Thoracic aorta (tissue), 2 donors: ENCODE measurements around the gene ELSPBP1. TPM values are rescaled to one million over a fixed set of nuclear protein-coding genes. Genes with fewer than 3 reads are reported as not detected.

Experiments used
- ATAC-seq: fragments of 150-250 bp; one replicate; pipeline ENCODE4 v1.8.0; 2017; ENCODE audit warnings: low read depth; ENCODE audit not compliant: insufficient number of reproducible peaks, low FRiP score
- DNase-seq: peaks from one replicate; pipeline ENCODE4 v3.0.0-alpha.2; 2020; ENCODE audit warnings: low spot score
- H3K27ac ChIP-seq, 2 donors: fragments of 200-600 bp; sonication (generic); 1 replicate in 1 of 2; 2 replicates in 1 of 2; pipeline ENCODE4 v1.5.1; 2016; ENCODE audit warnings: mild to moderate bottlenecking in 2 of 2, moderate library complexity in 2 of 2
- H3K27me3 ChIP-seq: fragments of 200-600 bp; sonication (generic); replicated peaks from 2 replicates; pipeline ENCODE4 v1.6.0; 2016; ENCODE audit warnings: mild to moderate bottlenecking; ENCODE audit not compliant: insufficient read depth
- H3K36me3 ChIP-seq: fragments of 200-600 bp; sonication (generic); one replicate; pipeline ENCODE4 v1.5.1; 2016
- H3K4me1 ChIP-seq, 2 donors: fragments of 200-600 bp; sonication (generic); 1 replicate in 1 of 2; 2 replicates in 1 of 2; pipeline versions ENCODE4 v1.5.1 to v1.6.0; 2016; ENCODE audit warnings: low read depth in 2 of 2, mild to moderate bottlenecking in 1 of 2; ENCODE audit not compliant: control insufficient read depth in 1 of 2
- H3K4me3 ChIP-seq: fragments of 200-600 bp; sonication (generic); 2 replicates; pipeline ENCODE4 v1.5.1; 2016; ENCODE audit warnings: mild to moderate bottlenecking
- H3K9me3 ChIP-seq: fragments of 200-600 bp; sonication (generic); 2 replicates; pipeline ENCODE4 v1.5.1; 2016
- total RNA-seq, 2 donors: library from RNA; depleted of rRNA; stranded (reverse); fragments of >200 nt; gene quantifications; one replicate each; pipeline versions ENCODE4 v1.1.0 to v1.2.3, GENCODE V29; 2016
- TF ChIP-seq, protein P1 (sequence below): fragments of 200-600 bp; sonication (generic); IDR thresholded peaks from one replicate; pipeline ENCODE4 v1.5.1; 2019; ENCODE audit warnings: antibody characterized with exemption

The ELSPBP1 gene
- total RNA-seq, 2 donors from 2014 or later, result not detected

DNA sequence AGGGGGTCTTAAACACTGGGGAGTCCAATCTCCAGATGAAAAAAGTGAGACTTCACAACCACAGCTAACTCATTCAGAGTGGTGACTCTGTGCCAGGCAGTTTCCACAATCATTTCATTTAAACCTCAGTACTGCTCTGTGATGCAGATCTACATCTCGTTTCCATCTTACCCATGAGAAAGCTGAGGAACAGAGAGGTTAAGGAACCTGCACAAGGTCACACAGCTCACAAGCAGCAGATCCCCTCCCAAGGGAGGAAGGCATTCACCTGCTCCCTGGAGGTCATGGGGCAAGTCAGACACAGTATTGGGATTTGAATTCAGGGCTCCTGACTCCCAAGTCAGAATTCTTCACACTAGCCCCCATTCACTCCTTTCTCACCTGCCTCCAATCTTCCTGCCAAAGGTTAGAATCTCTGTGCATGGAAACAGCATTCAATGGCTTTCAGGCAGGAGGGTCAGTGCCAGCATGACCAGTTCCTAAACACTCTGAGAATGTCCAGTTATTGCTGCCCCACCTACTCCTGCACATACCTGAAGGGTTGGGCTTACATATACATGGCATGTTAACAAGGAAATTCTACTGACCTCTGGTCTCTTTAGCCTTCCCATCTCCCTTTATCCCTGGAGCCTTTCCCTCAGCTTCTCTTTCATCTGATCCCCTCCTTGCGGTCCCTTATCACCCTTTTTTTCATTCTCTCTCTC, 47.6 kb downstream of the ELSPBP1 start:
- DNase-seq (no peak), ATAC-seq (no peak)
- Histone ChIP-seq H3K4me1 (no peaks in the 10 kb centered on the region), H3K27me3 (no peaks in the 10 kb centered on the region), H3K4me3 (no peak overlapping the region), H3K36me3 (no peaks in the 10 kb centered on the region), H3K27ac (no peak overlapping the region), H3K9me3 (peaks cover under 1% of the 10 kb centered on the region)
- TF ChIP-seq, protein P1, sequence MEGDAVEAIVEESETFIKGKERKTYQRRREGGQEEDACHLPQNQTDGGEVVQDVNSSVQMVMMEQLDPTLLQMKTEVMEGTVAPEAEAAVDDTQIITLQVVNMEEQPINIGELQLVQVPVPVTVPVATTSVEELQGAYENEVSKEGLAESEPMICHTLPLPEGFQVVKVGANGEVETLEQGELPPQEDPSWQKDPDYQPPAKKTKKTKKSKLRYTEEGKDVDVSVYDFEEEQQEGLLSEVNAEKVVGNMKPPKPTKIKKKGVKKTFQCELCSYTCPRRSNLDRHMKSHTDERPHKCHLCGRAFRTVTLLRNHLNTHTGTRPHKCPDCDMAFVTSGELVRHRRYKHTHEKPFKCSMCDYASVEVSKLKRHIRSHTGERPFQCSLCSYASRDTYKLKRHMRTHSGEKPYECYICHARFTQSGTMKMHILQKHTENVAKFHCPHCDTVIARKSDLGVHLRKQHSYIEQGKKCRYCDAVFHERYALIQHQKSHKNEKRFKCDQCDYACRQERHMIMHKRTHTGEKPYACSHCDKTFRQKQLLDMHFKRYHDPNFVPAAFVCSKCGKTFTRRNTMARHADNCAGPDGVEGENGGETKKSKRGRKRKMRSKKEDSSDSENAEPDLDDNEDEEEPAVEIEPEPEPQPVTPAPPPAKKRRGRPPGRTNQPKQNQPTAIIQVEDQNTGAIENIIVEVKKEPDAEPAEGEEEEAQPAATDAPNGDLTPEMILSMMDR, result no peak

- TF ChIP-seq, protein P1, result no peak
- Histone ChIP-seq H3K9me3 (no peaks in the 10 kb centered on the region), H3K4me1 (no peaks in the 10 kb centered on the region), H3K27me3 (no peaks in the 10 kb centered on the region), H3K36me3 (peaks cover 2% of the 10 kb centered on the region), H3K27ac (no peak within 1 kb of the TSS), H3K4me3 (no peak within 1 kb of the TSS)
- no peak for ATAC-seq
- no peak for DNase-seq
These were observed 49.3 kb downstream of the ELSPBP1 start, which contains the start of gene CABP5 for GRCh38 chr19:48043675-48044258. CABP5 (minus strand) TSS chr19:48044079; CDS start chr19:48043922, 157 bp downstream.

- DNase-seq (no peak), ATAC-seq (no peak)
- H3K4me3 ChIP-seq, result no peak overlapping the region
- TF ChIP-seq, protein P1, result no peak
- H3K36me3 ChIP-seq, result peaks cover 10% of the 10 kb centered on the region
- H3K27me3 ChIP-seq, result no peaks in the 10 kb centered on the region
- no peaks in the 10 kb centered on the region for H3K4me1 ChIP-seq
- no peaks in the 10 kb centered on the region for H3K9me3 ChIP-seq
- no peak overlapping the region for H3K27ac ChIP-seq
These were observed 50.1 kb downstream of the ELSPBP1 start for GRCh38 chr19:48044561-48044960.

DNA sequence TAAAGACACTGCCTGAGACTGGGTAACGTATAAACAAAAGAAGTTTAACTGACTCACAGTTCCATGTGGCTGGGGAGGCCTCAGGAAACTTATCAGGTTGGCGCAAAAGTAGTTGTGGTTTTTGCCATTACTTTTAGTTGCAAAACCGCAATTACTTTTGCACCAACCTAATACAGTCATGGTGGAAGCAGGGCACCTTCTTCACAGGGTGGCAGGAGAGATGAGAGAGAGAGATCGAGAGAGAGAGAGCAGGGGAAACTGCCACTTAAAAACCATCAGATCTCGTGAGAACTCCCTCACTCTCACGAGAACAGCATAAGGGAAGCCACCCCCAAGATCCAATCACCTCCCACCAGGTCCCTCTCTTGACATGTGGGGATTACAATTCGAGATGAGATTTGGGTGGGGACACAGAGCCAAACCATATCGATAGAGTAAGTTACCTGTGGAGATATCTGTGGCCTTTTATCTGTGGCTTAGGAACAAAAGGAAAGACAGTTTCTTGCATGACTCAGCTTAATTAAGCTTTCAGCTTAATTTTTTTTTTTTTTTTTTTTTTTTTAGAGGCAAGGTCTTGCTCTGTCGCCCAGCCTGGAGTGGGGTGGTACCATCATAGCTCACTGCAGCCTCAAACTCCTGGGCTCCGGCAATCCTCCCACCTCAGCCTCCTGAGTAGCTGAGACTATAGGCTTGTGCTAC, 57.1 kb downstream of the ELSPBP1 start:
- DNase-seq, result no peak
- Histone ChIP-seq H3K9me3 (no peaks in the 10 kb centered on the region), H3K27me3 (no peaks in the 10 kb centered on the region), H3K27ac (no peak overlapping the region), H3K4me1 (no peaks in the 10 kb centered on the region), H3K36me3 (peaks cover 26% of the 10 kb centered on the region), H3K4me3 (no peak overlapping the region)
- no peak for ATAC-seq
- TF ChIP-seq, protein P1, result no peak

DNA sequence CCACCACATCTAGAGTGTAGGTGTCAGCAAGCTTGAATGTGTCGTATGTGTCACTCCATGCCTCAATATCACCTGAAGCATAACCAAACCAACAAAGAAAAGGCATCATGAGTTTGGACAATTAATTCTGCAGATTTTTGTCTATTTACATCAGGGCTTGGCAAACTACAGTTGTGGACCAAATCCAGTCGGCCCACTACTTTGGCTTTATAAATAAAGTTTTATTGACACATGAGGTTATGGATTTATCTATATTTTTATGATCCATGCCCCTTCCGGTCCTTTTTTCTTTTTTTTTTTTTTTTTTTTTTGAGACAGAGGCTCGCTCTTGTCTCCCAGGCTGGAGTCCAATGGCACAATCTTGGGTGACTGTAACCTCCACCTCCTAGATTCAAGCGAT, 58.6 kb downstream of the ELSPBP1 start:
- Histone ChIP-seq H3K36me3 (peaks cover 26% of the 10 kb centered on the region), H3K27me3 (no peaks in the 10 kb centered on the region), H3K9me3 (no peaks in the 10 kb centered on the region), H3K4me1 (no peaks in the 10 kb centered on the region), H3K27ac (no peak overlapping the region), H3K4me3 (no peak overlapping the region)
- DNase-seq, result no peak
- TF ChIP-seq, protein P1, result no peak
- no peak for ATAC-seq
